ENCODE measurements around the gene CCDC8. TPM values are rescaled to one million over a fixed set of nuclear protein-coding genes. Genes with fewer than 3 reads are reported as not detected.

CCDC8 gene
- total and polyA plus RNA-seq, 2 donors (not counting 3 experiments of a cell fraction or from before 2014, with no cell fraction given) = 0.18 to 0.75 TPM

DNA sequence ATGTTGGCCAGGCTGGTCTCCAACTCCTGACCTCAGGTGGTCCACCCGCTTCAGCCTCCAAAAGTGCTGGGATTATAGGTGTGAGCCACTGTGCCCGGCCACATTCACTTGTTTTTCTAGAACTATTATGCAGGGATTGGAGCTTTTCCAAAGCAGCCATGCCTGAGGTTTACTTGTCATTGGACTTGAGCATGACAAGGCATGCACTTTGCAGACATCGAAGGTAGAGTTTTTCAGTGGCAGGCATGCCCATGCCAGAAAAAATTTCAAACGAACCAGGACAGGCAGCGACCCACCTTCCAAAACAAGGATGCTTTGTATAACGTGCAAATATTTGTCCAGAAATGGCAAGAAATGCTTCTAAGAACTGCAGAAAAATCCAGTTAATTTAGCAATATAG lies 40.3 kb upstream of the CCDC8 start:
- no peaks in the 10 kb centered on the region for H3K36me3 ChIP-seq (ENCODE audit: control insufficient read depth in 2 of 2, extremely low read depth in 1 of 2, insufficient read depth in 2 of 2, low read length in 2 of 2)
- no peak for FAIRE-seq
- H3K27me3 ChIP-seq (ENCODE audit: control insufficient read depth in 2 of 2, insufficient read depth in 2 of 2, low read length in 2 of 2) = peaks cover 1 to 9% of the 10 kb centered on the region in 2 experiments
- no peaks in the 10 kb centered on the region for H3K4me1 ChIP-seq (ENCODE audit: control insufficient read depth, extremely low read depth, insufficient read depth, low read length)
- intact Hi-C loops (cut with micrococcal nuclease) (no loop called here), dilution Hi-C loops (cut with MboI; ENCODE audit: extremely low pct_ligation_motif_present, low sequenced_read_pairs) (no loop called here)
- no TSS peak for BruUV-seq (replicated peaks)
- no peak overlapping the region for H2AFZ ChIP-seq (ENCODE audit: low read depth, low read length)
- no peak overlapping the region for H3K4me3 ChIP-seq (replicated peaks in 1 of 3; ENCODE audit: insufficient read depth in 1 of 3, low read depth in 1 of 3, low read length in 3 of 3)
- no peaks in the 10 kb centered on the region for H3K79me2 ChIP-seq (ENCODE audit: control insufficient read depth, insufficient read depth, low read length)
- no peaks in the 10 kb centered on the region for H3K9me1 ChIP-seq (replicated peaks; ENCODE audit: control insufficient read depth, extremely low read depth, insufficient read depth, low read length)
- TF ChIP-seq POLR2A (IDR thresholded peaks at IDR 0.05; ENCODE audit: low read depth, low read length) (no peak), GATA2 (IDR thresholded peaks at IDR 0.05; ENCODE audit: insufficient read depth, insufficient read length, low read depth, low read length) (no peak), POLR2AphosphoS5 (IDR thresholded peaks at IDR 0.05; ENCODE audit: insufficient read depth, low read depth, low read length) (no peak), JUN (IDR thresholded peaks at IDR 0.05; ENCODE audit: borderline replicate concordance, insufficient read depth, insufficient read length, low read depth) (no peak), EZH2 (IDR thresholded peaks at IDR 0.05; ENCODE audit: borderline replicate concordance, low read depth, low read length, severe bottlenecking) (no peak), MYC (IDR thresholded peaks at IDR 0.05; ENCODE audit: low read depth, low read length) (no peak), FOS (IDR thresholded peaks at IDR 0.05; ENCODE audit: borderline replicate concordance, insufficient read depth, low read length) (no peak)
- TF ChIP-seq, protein P1, sequence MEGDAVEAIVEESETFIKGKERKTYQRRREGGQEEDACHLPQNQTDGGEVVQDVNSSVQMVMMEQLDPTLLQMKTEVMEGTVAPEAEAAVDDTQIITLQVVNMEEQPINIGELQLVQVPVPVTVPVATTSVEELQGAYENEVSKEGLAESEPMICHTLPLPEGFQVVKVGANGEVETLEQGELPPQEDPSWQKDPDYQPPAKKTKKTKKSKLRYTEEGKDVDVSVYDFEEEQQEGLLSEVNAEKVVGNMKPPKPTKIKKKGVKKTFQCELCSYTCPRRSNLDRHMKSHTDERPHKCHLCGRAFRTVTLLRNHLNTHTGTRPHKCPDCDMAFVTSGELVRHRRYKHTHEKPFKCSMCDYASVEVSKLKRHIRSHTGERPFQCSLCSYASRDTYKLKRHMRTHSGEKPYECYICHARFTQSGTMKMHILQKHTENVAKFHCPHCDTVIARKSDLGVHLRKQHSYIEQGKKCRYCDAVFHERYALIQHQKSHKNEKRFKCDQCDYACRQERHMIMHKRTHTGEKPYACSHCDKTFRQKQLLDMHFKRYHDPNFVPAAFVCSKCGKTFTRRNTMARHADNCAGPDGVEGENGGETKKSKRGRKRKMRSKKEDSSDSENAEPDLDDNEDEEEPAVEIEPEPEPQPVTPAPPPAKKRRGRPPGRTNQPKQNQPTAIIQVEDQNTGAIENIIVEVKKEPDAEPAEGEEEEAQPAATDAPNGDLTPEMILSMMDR (IDR thresholded peaks at IDR 0.05; ENCODE audit: extremely low read depth in 1 of 2, insufficient read depth in 1 of 2, low read depth in 1 of 2, low read length in 2 of 2) = no peak
- TF ChIP-seq, protein P2, sequence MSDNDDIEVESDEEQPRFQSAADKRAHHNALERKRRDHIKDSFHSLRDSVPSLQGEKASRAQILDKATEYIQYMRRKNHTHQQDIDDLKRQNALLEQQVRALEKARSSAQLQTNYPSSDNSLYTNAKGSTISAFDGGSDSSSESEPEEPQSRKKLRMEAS (IDR thresholded peaks at IDR 0.05; ENCODE audit: insufficient read depth, insufficient read length) = no peak
- H4K20me1 ChIP-seq (replicated peaks; ENCODE audit: control insufficient read depth, extremely low read depth, insufficient read depth, low read length) = no peaks in the 10 kb centered on the region
- no peak overlapping the region for H3K4me2 ChIP-seq (ENCODE audit: insufficient read depth, low read length)
- H3K9ac ChIP-seq (replicated peaks; ENCODE audit: extremely low read depth, insufficient read depth, low read length) = no peak overlapping the region
- POLR2A ChIA-PET = no interaction called here
- CTCF ChIA-PET = interaction anchor here (1.0 kb wide), 1 partner anchor 19 kb away, joined by 3 read pairs; no protein-coding TSS in a partner anchor
- no peaks in the 10 kb centered on the region for H3K9me3 ChIP-seq (replicated peaks; ENCODE audit: control insufficient read depth, insufficient read depth, low read length)
- no peak overlapping the region for H3K27ac ChIP-seq (ENCODE audit: insufficient read depth, low read depth, low read length)
- DNase-seq (ENCODE audit: low read depth, low spot score) = no peak
